IPS DF 6.9 (cell line): ENCODE results near the gene INO80.

Experiments
- DNase-seq: peaks from one replicate; pipeline ENCODE4 v3.0.0-alpha.2; 2013; ENCODE audit warnings: low read depth, low spot score
- H3K27ac ChIP-seq: one replicate; pipeline ENCODE4 v1.5.1; 2013; ENCODE audit warnings: low read length, control low read depth
- H3K27me3 ChIP-seq: 2 replicates; pipeline ENCODE4 v1.6.1; 2013; ENCODE audit warnings: mild to moderate bottlenecking, low read length; ENCODE audit not compliant: control insufficient read depth, insufficient read depth
- H3K36me3 ChIP-seq: 2 replicates; pipeline ENCODE4 v1.6.1; 2013; ENCODE audit warnings: low read length; ENCODE audit not compliant: control insufficient read depth, insufficient read depth
- H3K4me1 ChIP-seq: 2 replicates; pipeline ENCODE4 v1.6.1; 2013; ENCODE audit warnings: low read length; ENCODE audit not compliant: control insufficient read depth, insufficient read depth
- H3K4me3 ChIP-seq: 2 replicates; pipeline ENCODE4 v1.5.1; 2013; ENCODE audit warnings: mild to moderate bottlenecking, low read length
- H3K9me3 ChIP-seq: 2 replicates; pipeline ENCODE4 v1.6.1; 2013; ENCODE audit warnings: low read length, inconsistent platforms; ENCODE audit not compliant: control insufficient read depth, insufficient read depth
- WGBS: extraction: QIAGEN DNeasy Blood & Tissue Kit; methylation state at CpG from one replicate; pipeline ENCODE4 v1.1.7; 2013; ENCODE audit warnings: mixed read lengths, missing lambda C conversion rate; ENCODE audit not compliant: insufficient read length, insufficient coverage; 5-methylcytosine and 5-hydroxymethylcytosine counted together

Gene INO80

GRCh38 chr15:40990789-40991188, 125.3 kb downstream of the INO80 start:
- Histone ChIP-seq H3K27ac (no peak overlapping the region), H3K27me3 (no peaks in the 10 kb centered on the region), H3K36me3 (no peaks in the 10 kb centered on the region; the same call in 1 of the 2 replicates), H3K4me3 (no peak overlapping the region), H3K4me1 (no peaks in the 10 kb centered on the region), H3K9me3 (no peaks in the 10 kb centered on the region)
- no peak for DNase-seq
- no CpG with 5 or more reads among the region's 1 CpG for WGBS

- Histone ChIP-seq H3K27ac (no peak overlapping the region), H3K9me3 (no peaks in the 10 kb centered on the region), H3K36me3 (no peaks in the 10 kb centered on the region; the same call in 1 of the 2 replicates), H3K4me3 (no peak overlapping the region), H3K27me3 (no peaks in the 10 kb centered on the region), H3K4me1 (no peaks in the 10 kb centered on the region)
- DNase-seq, result no peak
Measured at GRCh38 chr15:40990080-40990479, 126.0 kb downstream of the INO80 start.

GRCh38 chr15:40988156-40988555, 127.9 kb downstream of the INO80 start:
- H3K27me3 ChIP-seq, result no peaks in the 10 kb centered on the region
- H3K4me3 ChIP-seq, result no peak overlapping the region
- H3K9me3 ChIP-seq, result no peaks in the 10 kb centered on the region
- H3K4me1 ChIP-seq, result no peaks in the 10 kb centered on the region
- H3K36me3 ChIP-seq, result peaks cover 7% of the 10 kb centered on the region
- DNase-seq, result no peak
- no CpG with 5 or more reads among the region's 4 CpGs for WGBS
- H3K27ac ChIP-seq, result no peak overlapping the region

DNA sequence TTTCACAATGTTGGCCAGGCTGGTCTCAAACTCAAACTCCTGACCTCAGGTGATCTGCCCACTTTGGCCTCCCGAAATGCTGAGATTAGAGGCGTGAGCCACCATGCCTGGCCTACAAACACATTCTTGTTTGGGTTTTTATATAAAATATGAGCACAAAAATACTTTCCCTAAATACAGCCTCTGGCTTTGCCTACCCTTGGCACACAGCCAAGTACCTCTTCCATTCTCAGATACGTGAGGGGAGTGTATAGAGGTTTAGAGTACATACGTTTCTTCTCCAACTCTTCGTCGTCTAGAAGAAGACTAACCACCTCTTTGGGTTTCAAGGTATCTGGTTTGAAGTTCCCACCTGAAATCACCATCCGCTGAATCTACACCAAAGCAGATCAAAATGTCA, 129.3 kb downstream of the INO80 start:
- Histone ChIP-seq H3K4me3 (no peak overlapping the region), H3K27me3 (no peaks in the 10 kb centered on the region), H3K27ac (no peak overlapping the region), H3K36me3 (peaks cover 15% of the 10 kb centered on the region), H3K4me1 (no peaks in the 10 kb centered on the region), H3K9me3 (no peaks in the 10 kb centered on the region)
- no peak for DNase-seq
- WGBS, result no CpG with 5 or more reads among the region's 7 CpGs

GRCh38 chr15:40985541-40986330, 130.3 kb downstream of the INO80 start:
- WGBS, result no CpG with 5 or more reads among the region's 6 CpGs
- no peak overlapping the region for H3K27ac ChIP-seq
- H3K36me3 ChIP-seq, result peaks cover 21% of the 10 kb centered on the region
- H3K4me3 ChIP-seq, result no peak overlapping the region
- no peaks in the 10 kb centered on the region for H3K9me3 ChIP-seq
- DNase-seq, result no peak
- no peaks in the 10 kb centered on the region for H3K4me1 ChIP-seq
- H3K27me3 ChIP-seq, result no peaks in the 10 kb centered on the region

DNA sequence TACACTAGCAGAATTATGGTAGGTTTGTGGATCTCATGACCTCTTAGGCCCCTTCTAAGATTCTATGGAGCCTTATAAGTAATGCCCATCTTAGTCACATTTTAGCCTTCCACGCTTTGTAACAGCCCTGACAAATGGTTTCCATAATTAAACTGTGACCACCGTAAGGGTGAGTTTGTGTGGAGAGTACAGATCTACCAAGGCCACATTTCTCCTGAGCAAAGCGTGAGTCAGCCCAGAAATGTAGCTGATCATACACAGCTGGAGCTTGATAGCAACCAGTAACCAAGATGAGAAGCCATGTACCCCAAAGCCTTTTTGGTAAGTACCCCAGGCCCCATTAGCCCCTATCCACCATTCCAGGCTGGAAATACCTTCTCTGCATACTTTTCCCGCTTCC, 131.1 kb downstream of the INO80 start:
- no CpG with 5 or more reads among the region's 4 CpGs for WGBS
- no peaks in the 10 kb centered on the region for H3K27me3 ChIP-seq
- H3K9me3 ChIP-seq, result no peaks in the 10 kb centered on the region
- H3K4me3 ChIP-seq, result no peak overlapping the region
- H3K4me1 ChIP-seq, result no peaks in the 10 kb centered on the region
- no peak for DNase-seq
- no peak overlapping the region for H3K27ac ChIP-seq
- H3K36me3 ChIP-seq, result peaks cover 28% of the 10 kb centered on the region

DNA sequence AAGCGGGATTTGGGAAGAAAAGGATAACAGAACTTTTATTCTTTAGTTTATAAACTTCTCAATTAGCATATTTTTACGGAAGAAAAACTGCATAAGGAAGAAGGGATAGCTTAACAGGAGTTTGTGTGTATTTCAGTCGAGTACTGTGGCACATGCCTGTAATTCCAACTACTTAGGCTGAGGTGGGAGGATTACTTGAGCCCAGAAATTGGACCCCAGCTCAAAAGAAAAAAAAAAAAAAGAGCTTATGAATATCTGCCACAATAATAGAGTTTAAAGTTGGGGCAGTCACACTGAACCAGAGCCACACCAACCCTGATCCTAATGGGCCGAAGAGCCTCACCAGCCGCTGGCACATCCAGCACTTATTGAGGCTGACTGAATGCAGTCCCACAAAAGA, 131.7 kb downstream of the INO80 start:
- Histone ChIP-seq H3K9me3 (no peaks in the 10 kb centered on the region), H3K27me3 (no peaks in the 10 kb centered on the region), H3K27ac (no peak overlapping the region), H3K4me1 (no peaks in the 10 kb centered on the region), H3K4me3 (no peak overlapping the region), H3K36me3 (peaks cover 32% of the 10 kb centered on the region)
- WGBS, result no CpG with 5 or more reads among the region's 5 CpGs
- no peak for DNase-seq

DNA sequence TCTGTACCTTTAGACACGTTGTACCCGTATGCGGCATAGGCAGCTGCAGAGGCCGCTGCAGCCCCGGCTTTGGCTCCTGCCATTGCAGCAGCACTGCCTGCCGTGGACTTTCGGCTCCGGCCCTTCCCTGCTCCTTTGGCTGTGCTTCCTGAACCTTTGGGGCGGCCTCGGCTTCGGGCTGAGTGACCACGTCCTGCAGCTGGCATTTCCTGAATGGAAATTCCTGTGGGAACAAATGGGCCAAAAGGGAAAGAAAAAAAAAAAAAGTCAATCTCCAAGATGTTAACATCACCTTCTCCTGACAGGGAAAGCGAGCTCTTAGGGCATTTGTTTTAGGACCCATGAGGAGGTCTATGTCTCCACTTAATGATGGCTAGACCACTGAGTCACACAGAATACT, 133.2 kb downstream of the INO80 start:
- no peak overlapping the region for H3K27ac ChIP-seq
- H3K27me3 ChIP-seq, result no peaks in the 10 kb centered on the region
- WGBS, result no CpG with 5 or more reads among the region's 13 CpGs
- H3K36me3 ChIP-seq, result peaks cover 37% of the 10 kb centered on the region
- H3K4me3 ChIP-seq, result no peak overlapping the region
- DNase-seq, result no peak
- no peaks in the 10 kb centered on the region for H3K9me3 ChIP-seq
- H3K4me1 ChIP-seq, result no peaks in the 10 kb centered on the region

DNA sequence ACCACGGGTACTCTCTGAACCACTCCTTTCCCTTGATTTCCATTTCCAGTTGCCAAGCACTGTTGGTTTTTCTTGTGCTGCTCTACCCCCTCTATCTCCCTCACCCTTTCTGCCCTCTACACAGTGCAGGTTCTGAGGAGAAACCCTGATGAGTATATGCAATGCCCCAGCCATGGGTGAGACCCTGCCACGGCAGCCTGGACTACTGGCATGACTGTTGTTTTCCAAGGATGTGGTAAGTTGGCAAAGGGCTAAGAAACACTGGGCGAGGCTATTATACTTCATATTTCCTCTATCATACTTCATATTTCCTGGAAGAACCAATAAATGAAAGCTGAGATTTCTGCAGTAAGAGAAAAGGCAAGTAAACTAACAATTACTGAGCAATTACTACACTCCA, 134.9 kb downstream of the INO80 start:
- H3K36me3 ChIP-seq, result peaks cover 42% of the 10 kb centered on the region
- H3K4me3 ChIP-seq, result no peak overlapping the region
- no peaks in the 10 kb centered on the region for H3K27me3 ChIP-seq
- no CpG with 5 or more reads among the region's 3 CpGs for WGBS
- H3K9me3 ChIP-seq, result no peaks in the 10 kb centered on the region
- no peak for DNase-seq
- no peak overlapping the region for H3K27ac ChIP-seq
- no peaks in the 10 kb centered on the region for H3K4me1 ChIP-seq

- Histone ChIP-seq H3K9me3 (no peaks in the 10 kb centered on the region), H3K36me3 (peaks cover 36% of the 10 kb centered on the region), H3K4me1 (no peaks in the 10 kb centered on the region), H3K4me3 (no peak overlapping the region), H3K27ac (no peak overlapping the region), H3K27me3 (no peaks in the 10 kb centered on the region)
- DNase-seq, result no peak
- no CpG with 5 or more reads among the region's 4 CpGs for whole genome bisulfite sequencing
Measured at GRCh38 chr15:40978562-40978961, 137.5 kb downstream of the INO80 start.

- DNase-seq, result no peak
- no peak overlapping the region for H3K27ac ChIP-seq
- H3K36me3 ChIP-seq, result peaks cover 35% of the 10 kb centered on the region
- H3K4me3 ChIP-seq, result no peak overlapping the region
- H3K9me3 ChIP-seq, result no peaks in the 10 kb centered on the region
- no peaks in the 10 kb centered on the region for H3K4me1 ChIP-seq
- no peaks in the 10 kb centered on the region for H3K27me3 ChIP-seq
- no CpG with 5 or more reads among the region's 2 CpGs for WGBS
Measured at GRCh38 chr15:40978141-40978540, 137.9 kb downstream of the INO80 start.
